B cell (primary cell): ENCODE data around the gene PLSCR5. TPM values are rescaled to one million over a fixed set of nuclear protein-coding genes. Genes with fewer than 3 reads are reported as not detected.
A peak's percentile ranks its signal among the peaks of the same experiment; 100 is the strongest.

Experiments used
- ATAC-seq: fragments of 200-7000 bp; cut with Tn5 transposase; one replicate; pipeline ENCODE4 v1.10.0; 2021; ENCODE audit warnings: low read depth, mild to moderate bottlenecking, moderate number of reproducible peaks, moderate library complexity
- CTCF ChIA-PET: fragments of 350-600 bp; sonication (Branson Sonifier 250); formaldehyde crosslinking; loops from one replicate; lab custom pipeline; 2021; ENCODE audit warnings: antibody characterized with exemption, inconsistent platforms; lab: Charles Lee
- POLR2A ChIA-PET: fragments of 350-600 bp; sonication (Branson Sonifier 250); formaldehyde crosslinking; loops from one replicate; lab custom pipeline; 2021; ENCODE audit warnings: antibody characterized with exemption; lab: Charles Lee
- DNase-seq: peaks from one replicate; pipeline ENCODE4 v3.0.0; 2013
- H2AFZ ChIP-seq: 2 replicates; pipeline ENCODE4 v1.6.1; 2012; ENCODE audit warnings: mild to moderate bottlenecking, low read depth, low read length; ENCODE audit not compliant: insufficient read depth, poor library complexity, severe bottlenecking
- H3K27ac ChIP-seq, 2 donors: 1 replicate in 1 of 2; 2 replicates in 1 of 2; pipeline ENCODE4 v1.5.1; 2012 to 2013; ENCODE audit warnings: low read length in 2 of 2, mild to moderate bottlenecking in 2 of 2, moderate library complexity in 1 of 2
- H3K27me3 ChIP-seq, 4 experiments: fragments of 200-600 bp in 1 of 4; sonication (generic) in 1 of 4; replicated peaks in 1 of 4; 1 replicate in 2 of 4; 2 replicates in 2 of 4; pipeline versions ENCODE4 v1.6.1 to v1.7.0; 2013 to 2016; ENCODE audit warnings: low read length in 3 of 4, mild to moderate bottlenecking in 2 of 4, mixed read lengths in 1 of 4, moderate library complexity in 1 of 4; ENCODE audit not compliant: insufficient read depth in 4 of 4, control insufficient read depth in 3 of 4; ENCODE audit errors: control extremely low read depth in 1 of 4
- H3K36me3 ChIP-seq, 2 experiments: replicated peaks in 1 of 2; 1 replicate in 1 of 2; 2 replicates in 1 of 2; pipeline versions ENCODE4 v1.6.1 to v1.7.1; 2013; ENCODE audit warnings: low read length in 1 of 2; ENCODE audit not compliant: insufficient read depth in 2 of 2, control insufficient read depth in 1 of 2; ENCODE audit errors: control extremely low read depth in 1 of 2, extremely low read depth in 1 of 2
- H3K4me1 ChIP-seq, 2 donors: fragments of 200-600 bp in 1 of 2; sonication (generic) in 1 of 2; 1 replicate in 1 of 2; 2 replicates in 1 of 2; pipeline versions ENCODE4 v1.5.1 to v1.6.1; 2013 to 2017; ENCODE audit warnings: low read length in 2 of 2; ENCODE audit not compliant: control insufficient read depth in 2 of 2, insufficient read depth in 2 of 2
- H3K4me2 ChIP-seq: replicated peaks from 2 replicates; pipeline ENCODE3; 2012; ENCODE audit warnings: mild to moderate bottlenecking, low read depth, low read length; ENCODE audit not compliant: poor library complexity, severe bottlenecking
- H3K4me3 ChIP-seq, 5 experiments: fragments of 200-600 bp in 1 of 5; sonication (generic) in 1 of 5; 1 replicate in 3 of 5; 2 replicates in 2 of 5; pipeline versions ENCODE4 v1.5.1 to v1.7.0; 2011 to 2016; ENCODE audit warnings: low read length in 4 of 5, mild to moderate bottlenecking in 4 of 5, low read depth in 2 of 5, control low read depth in 1 of 5, moderate library complexity in 1 of 5; ENCODE audit not compliant: insufficient read depth in 1 of 5; ENCODE audit errors: control extremely low read depth in 1 of 5, extremely low read depth in 1 of 5
- H3K79me2 ChIP-seq: fragments of 200-600 bp; sonication (generic); one replicate; pipeline ENCODE4 v1.6.0; 2016; ENCODE audit warnings: low read length; ENCODE audit not compliant: control insufficient read depth, insufficient read depth
- H3K9ac ChIP-seq: fragments of 200-600 bp; sonication (generic); 2 replicates; pipeline ENCODE4 v1.6.1; 2017; ENCODE audit warnings: mild to moderate bottlenecking, low read length, moderate library complexity
- H3K9me3 ChIP-seq, 3 donors: one replicate each; pipeline versions ENCODE4 v1.6.1 to v1.7.1; 2013; ENCODE audit warnings: low read length in 2 of 3; ENCODE audit not compliant: control insufficient read depth in 2 of 3, insufficient read depth in 1 of 3; ENCODE audit errors: control extremely low read depth in 1 of 3
- H4K20me1 ChIP-seq: 2 replicates; pipeline ENCODE4 v1.6.0; 2012; ENCODE audit warnings: mild to moderate bottlenecking, low read length; ENCODE audit not compliant: insufficient read depth, control insufficient read depth, poor library complexity, severe bottlenecking
- H3K27ac Mint-ChIP-seq: one replicate; pipeline ENCODE4 v1.8.0; 2021; ENCODE audit warnings: mixed read lengths
- H3K27me3 Mint-ChIP-seq: one replicate; pipeline ENCODE4 v1.8.0; 2021; ENCODE audit warnings: mixed read lengths
- H3K4me1 Mint-ChIP-seq: one replicate; pipeline ENCODE4 v1.8.0; 2021; ENCODE audit warnings: mixed read lengths
- H3K4me3 Mint-ChIP-seq: one replicate; pipeline ENCODE4 v1.8.0; 2021; ENCODE audit warnings: mixed read lengths
- H3K9me3 Mint-ChIP-seq: one replicate; pipeline ENCODE4 v1.8.0; 2022; ENCODE audit warnings: mixed read lengths; ENCODE audit not compliant: insufficient read depth
- CTCF ChIP-seq: fragments of 200-600 bp; IDR thresholded peaks from one replicate; pipeline ENCODE4 v1.8.0; 2022; ENCODE audit warnings: antibody characterized with exemption, mild to moderate bottlenecking
- EZH2 ChIP-seq: IDR thresholded peaks from 2 replicates; pipeline ENCODE4 v1.6.1; 2012; ENCODE audit warnings: borderline replicate concordance, low read depth, mild to moderate bottlenecking, moderate library complexity, low read length; ENCODE audit not compliant: insufficient read depth, poor library complexity, severe bottlenecking
- WGBS: methylation state at CpG from one replicate; pipeline ENCODE4 v1.1.5; 2013; ENCODE audit warnings: missing lambda C conversion rate; ENCODE audit not compliant: insufficient coverage; 5-methylcytosine and 5-hydroxymethylcytosine counted together
- intact Hi-C: fragments of 100-400 bp; cut with micrococcal nuclease; formaldehyde crosslinking; loops from one replicate; pipeline ENCODE4 v1.10.0; 2022
- polyA plus RNA-seq: library from polyadenylated mRNA; depleted of rRNA; stranded (reverse); fragments of >200 nt; gene quantifications from 2 replicates; pipeline ENCODE4 v1.2.3, GENCODE V29; 2012
- total RNA-seq, 2 donors: library from RNA; stranded (reverse); fragments of 120-200 nt in 1 of 2; gene quantifications; 1 replicate in 1 of 2; 2 replicates in 1 of 2; pipeline versions ENCODE4 v1.2.3 to v1.2.4, GENCODE V29; 2013 to 2022

PLSCR5 gene
- total and polyA plus RNA-seq, 2 donors (not counting 1 experiment from before 2014, with no cell fraction given) = not detected

- H3K27ac Mint-ChIP-seq = no peak overlapping the region
- H3K9me3 Mint-ChIP-seq = no peaks in the 10 kb centered on the region
- Histone ChIP-seq H4K20me1 (no peaks in the 10 kb centered on the region), H3K27ac (no peak overlapping the region), H3K4me3 (no peak overlapping the region), H3K4me1 (no peaks in the 10 kb centered on the region), H2AFZ (no peak overlapping the region), H3K4me2 (no peak overlapping the region), H3K36me3 (no peaks in the 10 kb centered on the region), H3K79me2 (no peaks in the 10 kb centered on the region), H3K27me3 (no peaks in the 10 kb centered on the region), H3K9ac (no peak overlapping the region), H3K9me3 (no peaks in the 10 kb centered on the region)
- peak; percentile 16 for DNase-seq
- intact Hi-C loops = loop anchor here (2.0 kb wide), 1 partner anchor 50 kb away; no protein-coding TSS in a partner anchor
- no peak for ATAC-seq
- ChIA-PET POLR2A (no interaction called here), CTCF (interaction anchor here (1.0 to 1.7 kb wide), 3 partner anchors 9 to 47 kb away, joined by 3 to 7 read pairs (median 4); no protein-coding TSS in a partner anchor)
- 17% methylated on average over 1 of the region's 3 CpGs for WGBS
- no peaks in the 10 kb centered on the region for H3K27me3 Mint-ChIP-seq
- no peaks in the 10 kb centered on the region for H3K4me1 Mint-ChIP-seq
- TF ChIP-seq CTCF = peak; percentile 66
- TF ChIP-seq EZH2 = no peak
- no peak overlapping the region for H3K4me3 Mint-ChIP-seq
These were observed 36.1 kb upstream of the PLSCR5 start for GRCh38 chr3:146640955-146641867.

DNA sequence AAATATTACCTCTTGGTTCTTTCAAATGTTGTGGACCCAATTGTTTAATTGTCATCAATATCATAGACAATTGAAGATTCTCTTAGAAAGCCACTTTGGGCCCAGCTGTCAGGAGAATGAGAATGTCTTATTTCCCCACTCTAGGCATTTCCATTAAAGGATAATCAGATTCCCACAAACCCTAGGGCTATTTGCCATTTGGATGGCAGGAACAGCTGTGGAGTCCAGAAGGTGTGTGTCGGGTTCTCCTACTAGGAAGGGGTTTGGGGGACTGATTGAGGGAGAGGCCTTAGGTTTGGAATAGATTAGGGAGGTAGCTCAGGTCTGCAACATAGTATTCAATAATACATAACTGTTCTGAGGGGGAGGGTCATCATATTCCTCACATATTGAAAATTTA, 35.2 kb upstream of the PLSCR5 start:
- POLR2A ChIA-PET = no interaction called here
- Histone ChIP-seq H3K27me3 (no peaks in the 10 kb centered on the region), H3K27ac (no peak overlapping the region), H3K79me2 (no peaks in the 10 kb centered on the region), H2AFZ (no peak overlapping the region), H4K20me1 (no peaks in the 10 kb centered on the region), H3K4me3 (no peak overlapping the region), H3K4me1 (no peaks in the 10 kb centered on the region), H3K9ac (no peak overlapping the region), H3K36me3 (no peaks in the 10 kb centered on the region), H3K4me2 (no peak overlapping the region), H3K9me3 (no peaks in the 10 kb centered on the region)
- ATAC-seq = no peak
- no CpG with 5 or more reads among the region's 1 CpG for WGBS
- no peak for DNase-seq
- Mint-ChIP-seq H3K4me1 (no peaks in the 10 kb centered on the region), H3K27me3 (no peaks in the 10 kb centered on the region), H3K4me3 (no peak overlapping the region), H3K9me3 (no peaks in the 10 kb centered on the region), H3K27ac (no peak overlapping the region)
- TF ChIP-seq CTCF (no peak), EZH2 (no peak)
- intact Hi-C loops = loop anchor here (2.0 kb wide), 1 partner anchor 50 kb away; no protein-coding TSS in a partner anchor
- CTCF ChIA-PET = interaction anchor here (1.5 to 1.7 kb wide), 2 partner anchors 9 to 46 kb away, joined by 4 to 7 read pairs; no protein-coding TSS in a partner anchor
